ENCODE results near the gene ACTG1.

- TF ChIP-seq PPARA (CRISPR knock-in tag; IDR thresholded peaks at IDR 0.05; ENCODE audit: borderline replicate concordance) (no peak), RARB (CRISPR knock-in tag; IDR thresholded peaks at IDR 0.05) (no peak), ZFP30 (CRISPR knock-in tag; IDR thresholded peaks at IDR 0.05) (no peak), ZNF70 (CRISPR knock-in tag; IDR thresholded peaks at IDR 0.05) (no peak), CSRNP3 (CRISPR knock-in tag; IDR thresholded peaks at IDR 0.05) (no peak)
These were observed 28.5 kb upstream of the ACTG1 start for GRCh38 chr17:81541123-81541522.
